ENCODE data around the gene PCDHA2.
"Not testable (repeated sequence)": the region's sequence is repeated elsewhere in the genome, so short reads cannot be mapped to it uniquely, and the experiment has no call there.

Gene PCDHA2

GRCh38 chr5:140828362-140828737 lies 33.7 kb downstream of the PCDHA2 start:
- Histone ChIP-seq H3K9me3 (ENCODE audit: control insufficient read depth, low read length) (peaks cover 3% of the 10 kb centered on the region), H3K4me3 (ENCODE audit: low read depth, low read length) (no peak overlapping the region)

GRCh38 chr5:140829511-140830501 lies 35.2 kb downstream of the PCDHA2 start:
- H3K4me2 ChIP-seq (ENCODE audit: low read length); H3K9ac ChIP-seq; H3K4me1 ChIP-seq; H3K36me3 ChIP-seq (ENCODE audit: control insufficient read depth, insufficient read depth, low read length); H3K79me2 ChIP-seq; H3K27ac ChIP-seq; H2AFZ ChIP-seq; H3K27me3 ChIP-seq (ENCODE audit: control insufficient read depth, insufficient read depth, low read length); H3K4me3 ChIP-seq (ENCODE audit: low read depth, low read length); H3K9me3 ChIP-seq (ENCODE audit: control insufficient read depth, low read length): not testable (repeated sequence)

More at GRCh38 chr5:140828362-140828737, 33.7 kb downstream of the PCDHA2 start:
- H2AFZ ChIP-seq = no peak overlapping the region
- no peaks in the 10 kb centered on the region for H3K27me3 ChIP-seq (ENCODE audit: control insufficient read depth, insufficient read depth, low read length)
- no peak overlapping the region for H3K9ac ChIP-seq
- H3K27ac ChIP-seq = no peak overlapping the region
- no peaks in the 10 kb centered on the region for H3K79me2 ChIP-seq
- no peak for TF ChIP-seq CTCF (IDR thresholded peaks at IDR 0.05)
- no peak overlapping the region for H3K4me2 ChIP-seq (ENCODE audit: low read length)
- no peaks in the 10 kb centered on the region for H3K36me3 ChIP-seq (ENCODE audit: control insufficient read depth, insufficient read depth, low read length)
- no peaks in the 10 kb centered on the region for H3K4me1 ChIP-seq

GRCh38 chr5:140833993-140834392 lies 39.3 kb downstream of the PCDHA2 start, which contains the start of gene PCDHA7:
TSS of gene PCDHA7 (plus strand) at chr5:140834269. CDS start at chr5:140834384, 115 bp downstream.
- no peak within 1 kb of the TSS for H3K9ac ChIP-seq
- no peak within 1 kb of the TSS for H3K27ac ChIP-seq
- no peaks in the 10 kb centered on the region for H3K4me1 ChIP-seq
- H3K36me3 ChIP-seq (ENCODE audit: control insufficient read depth, insufficient read depth, low read length) = no peaks in the 10 kb centered on the region
- no peak for TF ChIP-seq CTCF (IDR thresholded peaks at IDR 0.05)
- no peaks in the 10 kb centered on the region for H3K79me2 ChIP-seq
- H3K4me3 ChIP-seq (ENCODE audit: low read depth, low read length) = no peak within 1 kb of the TSS
- H3K27me3 ChIP-seq (ENCODE audit: control insufficient read depth, insufficient read depth, low read length) = no peaks in the 10 kb centered on the region
- H3K9me3 ChIP-seq (ENCODE audit: control insufficient read depth, low read length) = no peaks in the 10 kb centered on the region
- no peak within 1 kb of the TSS for H3K4me2 ChIP-seq (ENCODE audit: low read length)
- H2AFZ ChIP-seq = no peak within 1 kb of the TSS

- H3K36me3 ChIP-seq (ENCODE audit: control insufficient read depth, insufficient read depth, low read length); H2AFZ ChIP-seq; H3K9me3 ChIP-seq (ENCODE audit: control insufficient read depth, low read length); H3K4me3 ChIP-seq (ENCODE audit: low read depth, low read length); H3K4me2 ChIP-seq (ENCODE audit: low read length); H3K4me1 ChIP-seq; H3K9ac ChIP-seq; H3K27me3 ChIP-seq (ENCODE audit: control insufficient read depth, insufficient read depth, low read length); H3K27ac ChIP-seq; H3K79me2 ChIP-seq: not testable (repeated sequence)
Observed at GRCh38 chr5:140834439-140835008, 39.9 kb downstream of the PCDHA2 start.

- no peak for TF ChIP-seq CTCF (IDR thresholded peaks at IDR 0.05)
- H2AFZ ChIP-seq = no peak overlapping the region
- no peak overlapping the region for H3K4me2 ChIP-seq (ENCODE audit: low read length)
- no peaks in the 10 kb centered on the region for H3K4me1 ChIP-seq
- H3K36me3 ChIP-seq (ENCODE audit: control insufficient read depth, insufficient read depth, low read length) = no peaks in the 10 kb centered on the region
- H3K27ac ChIP-seq = no peak overlapping the region
- H3K4me3 ChIP-seq (ENCODE audit: low read depth, low read length) = no peak overlapping the region
- H3K9ac ChIP-seq = no peak overlapping the region
- no peaks in the 10 kb centered on the region for H3K27me3 ChIP-seq (ENCODE audit: control insufficient read depth, insufficient read depth, low read length)
- H3K9me3 ChIP-seq (ENCODE audit: control insufficient read depth, low read length) = no peaks in the 10 kb centered on the region
- H3K79me2 ChIP-seq = no peaks in the 10 kb centered on the region
Observed at GRCh38 chr5:140835622-140836510, 41.2 kb downstream of the PCDHA2 start.

Data from parathyroid adenoma (tissue), 2 donors.